Measurements from ENCODE around the gene PRELID1.

The PRELID1 gene

DNA sequence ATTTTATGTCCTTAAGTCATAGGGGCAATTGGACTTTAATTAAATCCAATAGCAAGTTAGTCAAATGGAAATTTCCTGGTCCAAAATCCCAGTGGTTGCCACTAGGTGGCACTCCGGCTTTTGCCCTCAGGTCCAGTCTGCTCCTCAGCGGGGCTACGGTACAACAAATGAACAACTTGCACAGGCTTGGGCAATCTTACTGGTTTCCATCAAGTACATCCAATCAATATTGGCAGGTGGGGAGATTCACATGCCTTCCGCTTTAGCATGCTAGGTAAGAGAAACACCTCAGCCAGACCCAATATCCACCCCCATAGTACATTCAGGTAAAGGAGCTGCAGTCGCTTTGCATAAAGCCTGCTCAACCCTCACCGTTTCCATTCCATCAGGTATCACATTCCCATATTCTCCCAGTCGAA, 14.4 kb downstream of the PRELID1 start:
- Histone ChIP-seq H3K27ac (replicated peaks) (no peak overlapping the region), H3K27me3 (ENCODE audit: insufficient read depth, poor library complexity, severe bottlenecking) (no peaks in the 10 kb centered on the region), H3K4me3 (replicated peaks; ENCODE audit: insufficient read depth, low read length) (no peak overlapping the region)
- TF ChIP-seq, protein P1, sequence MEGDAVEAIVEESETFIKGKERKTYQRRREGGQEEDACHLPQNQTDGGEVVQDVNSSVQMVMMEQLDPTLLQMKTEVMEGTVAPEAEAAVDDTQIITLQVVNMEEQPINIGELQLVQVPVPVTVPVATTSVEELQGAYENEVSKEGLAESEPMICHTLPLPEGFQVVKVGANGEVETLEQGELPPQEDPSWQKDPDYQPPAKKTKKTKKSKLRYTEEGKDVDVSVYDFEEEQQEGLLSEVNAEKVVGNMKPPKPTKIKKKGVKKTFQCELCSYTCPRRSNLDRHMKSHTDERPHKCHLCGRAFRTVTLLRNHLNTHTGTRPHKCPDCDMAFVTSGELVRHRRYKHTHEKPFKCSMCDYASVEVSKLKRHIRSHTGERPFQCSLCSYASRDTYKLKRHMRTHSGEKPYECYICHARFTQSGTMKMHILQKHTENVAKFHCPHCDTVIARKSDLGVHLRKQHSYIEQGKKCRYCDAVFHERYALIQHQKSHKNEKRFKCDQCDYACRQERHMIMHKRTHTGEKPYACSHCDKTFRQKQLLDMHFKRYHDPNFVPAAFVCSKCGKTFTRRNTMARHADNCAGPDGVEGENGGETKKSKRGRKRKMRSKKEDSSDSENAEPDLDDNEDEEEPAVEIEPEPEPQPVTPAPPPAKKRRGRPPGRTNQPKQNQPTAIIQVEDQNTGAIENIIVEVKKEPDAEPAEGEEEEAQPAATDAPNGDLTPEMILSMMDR (IDR thresholded peaks at IDR 0.05; ENCODE audit: insufficient read depth, low read length) = peak; percentile 95
- no peak for TF ChIP-seq POLR2AphosphoS5 (IDR thresholded peaks at IDR 0.05; ENCODE audit: low read depth)
- DNase-seq (ENCODE audit: low read depth in 1 of 2, low spot score in 1 of 2) = peak in 1 of 2 experiments; percentile 80

DNA sequence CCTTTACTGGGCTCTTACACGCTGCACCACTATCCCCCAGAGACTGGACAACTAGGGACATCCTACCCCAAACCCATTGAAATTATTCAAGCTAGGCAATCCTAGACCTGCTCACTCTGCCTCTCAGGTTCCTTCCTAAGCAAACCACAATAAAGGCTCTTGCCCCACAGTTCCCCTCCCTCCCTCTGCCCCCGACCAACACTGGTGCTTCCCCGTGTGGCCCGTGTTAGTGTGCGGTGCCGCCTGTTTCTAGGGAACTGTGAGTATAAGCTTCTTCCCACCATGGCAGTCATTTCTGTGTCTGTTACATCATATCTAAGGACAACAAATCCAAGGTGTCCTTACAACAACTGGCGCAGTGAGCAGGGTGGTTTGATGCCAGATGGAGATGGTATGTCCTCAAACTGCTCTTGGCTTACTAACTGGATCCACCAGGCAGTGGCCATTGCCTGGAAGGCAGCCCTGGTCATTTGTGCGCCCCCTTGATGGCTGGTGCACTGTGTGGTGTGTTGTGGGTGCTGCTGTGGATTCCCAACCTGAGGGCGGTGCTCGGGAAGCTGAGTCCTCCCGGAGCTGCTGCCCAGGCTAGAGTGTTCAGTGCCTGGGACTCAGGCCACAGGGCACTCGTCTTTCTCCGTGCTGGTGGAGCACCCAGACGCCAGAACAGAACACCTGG, 16.5 kb downstream of the PRELID1 start:
- TF ChIP-seq SPI1 (IDR thresholded peaks at IDR 0.05; ENCODE audit: borderline replicate concordance, low read depth) (peak; percentile 13; the same call in 1 of the 2 replicates), GABPA (IDR thresholded peaks at IDR 0.05; ENCODE audit: low read depth) (no peak)
- Histone ChIP-seq H3K27ac (replicated peaks) (peak overlapping the region; percentile 15; the same call in 1 of the 2 replicates), H3K27me3 (ENCODE audit: insufficient read depth, poor library complexity, severe bottlenecking) (no peaks in the 10 kb centered on the region), H3K4me3 (replicated peaks; ENCODE audit: insufficient read depth, low read length) (no peak overlapping the region)
- DNase-seq (ENCODE audit: low read depth in 1 of 2, low spot score in 1 of 2) = peak in 1 of 2 experiments; percentile 81

DNA sequence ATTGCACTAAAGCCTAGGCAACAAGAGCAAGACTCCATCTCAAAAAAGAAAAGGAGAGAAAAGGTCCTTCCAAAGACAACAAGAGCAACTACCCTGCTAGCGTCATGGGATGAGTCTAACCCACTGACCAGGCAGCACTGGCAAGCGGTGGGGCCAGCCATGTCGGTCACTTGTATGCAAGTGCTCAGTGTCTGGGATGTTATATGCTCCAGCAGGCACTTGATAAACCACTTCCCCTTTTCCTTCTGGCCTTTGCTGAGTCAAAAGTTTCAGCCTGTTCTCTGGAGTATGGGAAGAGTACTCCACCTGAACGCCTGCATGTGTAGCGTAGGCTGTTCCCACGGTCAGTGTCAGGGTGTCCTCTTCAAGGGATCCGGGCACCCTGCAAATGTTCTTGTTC, 17.3 kb downstream of the PRELID1 start:
- DNase-seq (ENCODE audit: low read depth in 1 of 2, low spot score in 1 of 2) = peak in 1 of 2 experiments; percentile 75
- TF ChIP-seq SPI1 (IDR thresholded peaks at IDR 0.05; ENCODE audit: borderline replicate concordance, low read depth) (peak; percentile 99), POLR2AphosphoS5 (IDR thresholded peaks at IDR 0.05; ENCODE audit: low read depth) (no peak; the same call in 1 of the 2 replicates), GABPA (IDR thresholded peaks at IDR 0.05; ENCODE audit: low read depth) (no peak)
- TF ChIP-seq, protein P1 (IDR thresholded peaks at IDR 0.05; ENCODE audit: insufficient read depth, low read length) = no peak
- TF ChIP-seq, protein P2, sequence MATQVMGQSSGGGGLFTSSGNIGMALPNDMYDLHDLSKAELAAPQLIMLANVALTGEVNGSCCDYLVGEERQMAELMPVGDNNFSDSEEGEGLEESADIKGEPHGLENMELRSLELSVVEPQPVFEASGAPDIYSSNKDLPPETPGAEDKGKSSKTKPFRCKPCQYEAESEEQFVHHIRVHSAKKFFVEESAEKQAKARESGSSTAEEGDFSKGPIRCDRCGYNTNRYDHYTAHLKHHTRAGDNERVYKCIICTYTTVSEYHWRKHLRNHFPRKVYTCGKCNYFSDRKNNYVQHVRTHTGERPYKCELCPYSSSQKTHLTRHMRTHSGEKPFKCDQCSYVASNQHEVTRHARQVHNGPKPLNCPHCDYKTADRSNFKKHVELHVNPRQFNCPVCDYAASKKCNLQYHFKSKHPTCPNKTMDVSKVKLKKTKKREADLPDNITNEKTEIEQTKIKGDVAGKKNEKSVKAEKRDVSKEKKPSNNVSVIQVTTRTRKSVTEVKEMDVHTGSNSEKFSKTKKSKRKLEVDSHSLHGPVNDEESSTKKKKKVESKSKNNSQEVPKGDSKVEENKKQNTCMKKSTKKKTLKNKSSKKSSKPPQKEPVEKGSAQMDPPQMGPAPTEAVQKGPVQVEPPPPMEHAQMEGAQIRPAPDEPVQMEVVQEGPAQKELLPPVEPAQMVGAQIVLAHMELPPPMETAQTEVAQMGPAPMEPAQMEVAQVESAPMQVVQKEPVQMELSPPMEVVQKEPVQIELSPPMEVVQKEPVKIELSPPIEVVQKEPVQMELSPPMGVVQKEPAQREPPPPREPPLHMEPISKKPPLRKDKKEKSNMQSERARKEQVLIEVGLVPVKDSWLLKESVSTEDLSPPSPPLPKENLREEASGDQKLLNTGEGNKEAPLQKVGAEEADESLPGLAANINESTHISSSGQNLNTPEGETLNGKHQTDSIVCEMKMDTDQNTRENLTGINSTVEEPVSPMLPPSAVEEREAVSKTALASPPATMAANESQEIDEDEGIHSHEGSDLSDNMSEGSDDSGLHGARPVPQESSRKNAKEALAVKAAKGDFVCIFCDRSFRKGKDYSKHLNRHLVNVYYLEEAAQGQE (IDR thresholded peaks at IDR 0.05; ENCODE audit: insufficient replicate concordance, low read depth) = no peak

DNA sequence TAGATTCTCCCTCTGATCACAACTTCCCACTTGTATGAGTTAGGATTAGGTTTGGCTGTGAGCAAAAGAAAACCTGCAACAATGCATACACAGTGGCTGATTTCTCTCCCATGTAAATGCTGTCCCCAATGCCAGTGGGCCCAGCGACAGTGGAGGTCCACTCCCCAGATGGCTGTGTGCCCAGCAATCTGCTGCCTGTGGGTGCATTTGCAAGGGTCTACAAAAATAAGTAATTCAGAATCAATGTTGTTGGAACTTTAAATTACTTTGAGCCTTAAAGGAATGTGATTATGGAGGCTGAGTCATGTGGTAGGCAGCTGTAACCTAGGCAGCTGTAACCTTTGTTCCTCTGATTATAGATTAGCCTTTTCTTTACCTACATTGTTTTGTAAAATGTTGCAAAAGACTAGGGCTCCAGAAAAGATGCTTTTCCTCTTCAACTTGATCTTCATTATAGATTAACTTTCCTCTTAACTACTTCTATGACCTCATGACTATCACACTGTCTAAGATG, 22.3 kb downstream of the PRELID1 start:
- DNase-seq (ENCODE audit: low read depth in 1 of 2, low spot score in 1 of 2) = no peak
- H3K27ac ChIP-seq (replicated peaks) = no peak overlapping the region
- TF ChIP-seq, protein P1 (IDR thresholded peaks at IDR 0.05; ENCODE audit: insufficient read depth, low read length) = no peak
- TF ChIP-seq POLR2AphosphoS5 (IDR thresholded peaks at IDR 0.05; ENCODE audit: low read depth) (no peak), GABPA (IDR thresholded peaks at IDR 0.05; ENCODE audit: low read depth) (no peak), SPI1 (IDR thresholded peaks at IDR 0.05; ENCODE audit: borderline replicate concordance, low read depth) (no peak)

More for the DNA sequence above, 17.3 kb downstream of the PRELID1 start:
- Histone ChIP-seq H3K27ac (replicated peaks) (no peak overlapping the region), H3K4me3 (replicated peaks; ENCODE audit: insufficient read depth, low read length) (no peak overlapping the region), H3K27me3 (ENCODE audit: insufficient read depth, poor library complexity, severe bottlenecking) (no peaks in the 10 kb centered on the region)

More for the DNA sequence above, 22.3 kb downstream of the PRELID1 start:
- no peaks in the 10 kb centered on the region for H3K27me3 ChIP-seq (ENCODE audit: insufficient read depth, poor library complexity, severe bottlenecking)
- no peak overlapping the region for H3K4me3 ChIP-seq (replicated peaks; ENCODE audit: insufficient read depth, low read length)
